ENCODE results near the gene CLEC4G.

DNA sequence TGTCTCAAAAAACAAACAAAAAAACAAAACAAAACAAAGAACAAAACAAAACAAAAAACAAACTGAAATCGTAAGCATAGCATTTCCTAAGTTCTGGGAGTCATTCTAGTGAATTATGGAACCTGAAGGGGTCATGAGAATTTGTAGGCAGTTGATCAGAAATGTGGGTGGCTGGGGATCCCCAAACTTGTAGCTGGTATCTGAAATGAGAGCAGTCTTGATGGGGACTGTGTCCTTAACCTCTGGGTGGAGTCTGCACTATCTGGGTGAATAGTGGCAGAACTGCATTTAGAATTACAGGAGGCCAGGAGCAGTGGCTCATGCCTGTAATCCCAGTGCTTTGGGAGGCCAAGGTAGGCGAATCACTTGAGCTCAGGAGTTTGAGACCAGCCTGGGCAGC is 6.1 kb downstream of the CLEC4G start:
- TF ChIP-seq, protein P1, sequence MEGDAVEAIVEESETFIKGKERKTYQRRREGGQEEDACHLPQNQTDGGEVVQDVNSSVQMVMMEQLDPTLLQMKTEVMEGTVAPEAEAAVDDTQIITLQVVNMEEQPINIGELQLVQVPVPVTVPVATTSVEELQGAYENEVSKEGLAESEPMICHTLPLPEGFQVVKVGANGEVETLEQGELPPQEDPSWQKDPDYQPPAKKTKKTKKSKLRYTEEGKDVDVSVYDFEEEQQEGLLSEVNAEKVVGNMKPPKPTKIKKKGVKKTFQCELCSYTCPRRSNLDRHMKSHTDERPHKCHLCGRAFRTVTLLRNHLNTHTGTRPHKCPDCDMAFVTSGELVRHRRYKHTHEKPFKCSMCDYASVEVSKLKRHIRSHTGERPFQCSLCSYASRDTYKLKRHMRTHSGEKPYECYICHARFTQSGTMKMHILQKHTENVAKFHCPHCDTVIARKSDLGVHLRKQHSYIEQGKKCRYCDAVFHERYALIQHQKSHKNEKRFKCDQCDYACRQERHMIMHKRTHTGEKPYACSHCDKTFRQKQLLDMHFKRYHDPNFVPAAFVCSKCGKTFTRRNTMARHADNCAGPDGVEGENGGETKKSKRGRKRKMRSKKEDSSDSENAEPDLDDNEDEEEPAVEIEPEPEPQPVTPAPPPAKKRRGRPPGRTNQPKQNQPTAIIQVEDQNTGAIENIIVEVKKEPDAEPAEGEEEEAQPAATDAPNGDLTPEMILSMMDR (IDR thresholded peaks at IDR 0.05; ENCODE audit: low read depth, low read length) = no peak
- no peak for TF ChIP-seq EZH2phosphoT487 (IDR thresholded peaks at IDR 0.05; ENCODE audit: low read depth)

Data from OCI-LY3 (cell line).